Measurements from ENCODE around the gene ZYX.

DNA sequence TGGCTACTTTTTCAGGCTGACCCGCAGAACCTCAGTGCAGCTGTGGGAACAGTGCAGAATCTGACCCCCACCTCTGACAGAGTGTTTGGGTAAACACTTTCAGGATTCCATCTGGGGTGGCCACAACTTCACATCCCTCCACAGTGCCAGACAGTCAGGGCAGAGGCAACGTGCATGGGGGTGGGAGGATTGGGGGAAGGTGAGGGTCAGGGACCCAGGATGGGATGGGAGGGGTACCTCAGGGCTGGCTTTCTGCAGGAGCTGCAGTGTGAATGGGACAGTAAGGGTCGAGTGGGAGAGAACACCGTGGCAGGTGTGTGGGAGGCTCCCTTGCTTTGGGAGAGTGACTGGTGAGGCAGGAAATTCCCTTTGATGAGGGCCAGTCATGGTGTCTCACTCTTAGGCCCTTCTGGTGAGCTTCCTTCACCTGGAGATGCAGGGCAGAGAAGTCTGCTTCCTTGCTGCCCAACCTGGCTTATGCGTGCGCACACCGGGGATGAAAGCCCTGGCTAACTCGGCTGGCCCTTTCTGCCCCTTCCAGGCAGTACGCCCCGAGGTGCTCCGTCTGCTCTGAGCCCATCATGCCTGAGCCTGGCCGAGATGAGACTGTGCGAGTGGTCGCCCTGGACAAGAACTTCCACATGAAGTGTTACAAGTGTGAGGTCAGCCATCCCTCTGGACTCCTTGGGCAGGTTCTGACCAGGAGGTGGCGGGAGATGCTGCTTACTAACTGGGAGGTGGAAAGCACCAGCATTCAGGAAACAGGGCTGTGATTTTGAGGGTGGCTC lies 8.4 kb downstream of the ZYX start:
- TF ChIP-seq, protein P1, sequence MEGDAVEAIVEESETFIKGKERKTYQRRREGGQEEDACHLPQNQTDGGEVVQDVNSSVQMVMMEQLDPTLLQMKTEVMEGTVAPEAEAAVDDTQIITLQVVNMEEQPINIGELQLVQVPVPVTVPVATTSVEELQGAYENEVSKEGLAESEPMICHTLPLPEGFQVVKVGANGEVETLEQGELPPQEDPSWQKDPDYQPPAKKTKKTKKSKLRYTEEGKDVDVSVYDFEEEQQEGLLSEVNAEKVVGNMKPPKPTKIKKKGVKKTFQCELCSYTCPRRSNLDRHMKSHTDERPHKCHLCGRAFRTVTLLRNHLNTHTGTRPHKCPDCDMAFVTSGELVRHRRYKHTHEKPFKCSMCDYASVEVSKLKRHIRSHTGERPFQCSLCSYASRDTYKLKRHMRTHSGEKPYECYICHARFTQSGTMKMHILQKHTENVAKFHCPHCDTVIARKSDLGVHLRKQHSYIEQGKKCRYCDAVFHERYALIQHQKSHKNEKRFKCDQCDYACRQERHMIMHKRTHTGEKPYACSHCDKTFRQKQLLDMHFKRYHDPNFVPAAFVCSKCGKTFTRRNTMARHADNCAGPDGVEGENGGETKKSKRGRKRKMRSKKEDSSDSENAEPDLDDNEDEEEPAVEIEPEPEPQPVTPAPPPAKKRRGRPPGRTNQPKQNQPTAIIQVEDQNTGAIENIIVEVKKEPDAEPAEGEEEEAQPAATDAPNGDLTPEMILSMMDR (IDR thresholded peaks at IDR 0.05), result no peak
- TF ChIP-seq BHLHE40 (IDR thresholded peaks at IDR 0.05; ENCODE audit: low read depth, low read length) (no peak), NR3C1 (IDR thresholded peaks at IDR 0.05) (no peak), CHD4 (IDR thresholded peaks at IDR 0.05; ENCODE audit: borderline replicate concordance) (no peak), KDM1A (IDR thresholded peaks at IDR 0.05; ENCODE audit: low read depth) (no peak), ESRRA (IDR thresholded peaks at IDR 0.05; ENCODE audit: borderline replicate concordance, low read length) (no peak), HDAC2 (IDR thresholded peaks at IDR 0.05) (no peak), JUNB (IDR thresholded peaks at IDR 0.05) (no peak), NPAS2 (CRISPR knock-in tag; IDR thresholded peaks at IDR 0.05; ENCODE audit: borderline replicate concordance) (no peak), POLR2A (IDR thresholded peaks at IDR 0.05; ENCODE audit: low read length) (no peak), MAZ (IDR thresholded peaks at IDR 0.05; ENCODE audit: borderline replicate concordance, low read depth, low read length) (no peak)
- TF ChIP-seq, protein P2, sequence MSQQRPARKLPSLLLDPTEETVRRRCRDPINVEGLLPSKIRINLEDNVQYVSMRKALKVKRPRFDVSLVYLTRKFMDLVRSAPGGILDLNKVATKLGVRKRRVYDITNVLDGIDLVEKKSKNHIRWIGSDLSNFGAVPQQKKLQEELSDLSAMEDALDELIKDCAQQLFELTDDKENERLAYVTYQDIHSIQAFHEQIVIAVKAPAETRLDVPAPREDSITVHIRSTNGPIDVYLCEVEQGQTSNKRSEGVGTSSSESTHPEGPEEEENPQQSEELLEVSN (IDR thresholded peaks at IDR 0.05; ENCODE audit: borderline replicate concordance, low read depth), result no peak
- TF ChIP-seq, protein P3, sequence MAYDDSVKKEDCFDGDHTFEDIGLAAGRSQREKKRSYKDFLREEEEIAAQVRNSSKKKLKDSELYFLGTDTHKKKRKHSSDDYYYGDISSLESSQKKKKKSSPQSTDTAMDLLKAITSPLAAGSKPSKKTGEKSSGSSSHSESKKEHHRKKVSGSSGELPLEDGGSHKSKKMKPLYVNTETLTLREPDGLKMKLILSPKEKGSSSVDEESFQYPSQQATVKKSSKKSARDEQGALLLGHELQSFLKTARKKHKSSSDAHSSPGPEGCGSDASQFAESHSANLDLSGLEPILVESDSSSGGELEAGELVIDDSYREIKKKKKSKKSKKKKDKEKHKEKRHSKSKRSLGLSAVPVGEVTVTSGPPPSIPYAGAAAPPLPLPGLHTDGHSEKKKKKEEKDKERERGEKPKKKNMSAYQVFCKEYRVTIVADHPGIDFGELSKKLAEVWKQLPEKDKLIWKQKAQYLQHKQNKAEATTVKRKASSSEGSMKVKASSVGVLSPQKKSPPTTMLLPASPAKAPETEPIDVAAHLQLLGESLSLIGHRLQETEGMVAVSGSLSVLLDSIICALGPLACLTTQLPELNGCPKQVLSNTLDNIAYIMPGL (CRISPR knock-in tag; IDR thresholded peaks at IDR 0.05; ENCODE audit: borderline replicate concordance), result no peak
- TF ChIP-seq, protein P4, sequence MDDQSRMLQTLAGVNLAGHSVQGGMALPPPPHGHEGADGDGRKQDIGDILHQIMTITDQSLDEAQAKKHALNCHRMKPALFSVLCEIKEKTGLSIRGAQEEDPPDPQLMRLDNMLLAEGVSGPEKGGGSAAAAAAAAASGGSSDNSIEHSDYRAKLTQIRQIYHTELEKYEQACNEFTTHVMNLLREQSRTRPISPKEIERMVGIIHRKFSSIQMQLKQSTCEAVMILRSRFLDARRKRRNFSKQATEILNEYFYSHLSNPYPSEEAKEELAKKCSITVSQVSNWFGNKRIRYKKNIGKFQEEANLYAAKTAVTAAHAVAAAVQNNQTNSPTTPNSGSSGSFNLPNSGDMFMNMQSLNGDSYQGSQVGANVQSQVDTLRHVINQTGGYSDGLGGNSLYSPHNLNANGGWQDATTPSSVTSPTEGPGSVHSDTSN (IDR thresholded peaks at IDR 0.05), result no peak
